ENCODE results near the gene NOXO1. TPM values are rescaled to one million over a fixed set of nuclear protein-coding genes. Genes with fewer than 3 reads are reported as not detected.
"Not testable (repeated sequence)": the region's sequence is repeated elsewhere in the genome, so short reads cannot be mapped to it uniquely, and the experiment has no call there.

The NOXO1 gene
- total RNA-seq, 2 experiments from 2014 or later: 0.56 to 0.99 TPM

DNA sequence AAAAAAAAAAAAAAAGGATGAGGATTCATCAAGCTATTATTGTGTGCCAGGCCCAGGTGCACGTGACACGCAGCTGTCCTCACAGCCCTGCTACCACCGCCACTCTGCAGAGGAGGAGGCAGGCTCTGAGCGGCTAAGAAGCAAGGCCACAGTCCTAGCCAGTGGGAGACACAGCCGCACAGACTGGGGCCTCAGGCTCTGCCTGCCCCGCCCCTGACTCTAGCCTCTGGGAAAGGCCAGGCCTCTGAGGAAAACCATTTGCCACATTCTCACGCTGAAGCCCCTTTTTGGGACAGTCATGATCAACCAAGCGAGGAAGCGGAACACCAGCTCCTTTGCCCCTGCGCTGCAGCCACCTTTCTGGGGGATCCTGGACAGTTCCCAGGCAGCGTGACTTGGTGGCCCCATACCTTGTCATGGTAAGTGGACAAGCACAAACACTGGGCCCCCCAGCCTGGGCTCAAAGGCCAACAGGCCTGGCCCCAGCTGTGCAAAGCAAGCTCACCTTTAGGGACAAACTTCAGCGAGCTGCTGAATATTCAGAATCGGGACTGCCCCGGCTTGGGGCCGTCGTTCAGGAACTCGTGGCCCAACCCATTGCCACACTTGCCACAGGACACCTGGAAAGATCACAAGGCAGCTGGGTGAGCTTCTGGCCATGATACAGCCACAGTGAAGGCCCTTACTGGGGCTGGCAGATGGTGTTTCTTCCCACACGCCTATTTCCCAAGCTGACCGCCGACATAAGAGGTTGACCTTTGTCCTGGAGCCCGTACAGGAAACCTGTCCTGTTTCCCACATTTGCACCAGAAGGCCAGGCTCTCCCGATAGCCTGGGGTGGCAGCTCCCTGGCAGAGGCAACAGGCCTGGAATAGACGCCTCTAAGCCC is 40.8 kb downstream of the NOXO1 start:
- Mint-ChIP-seq H3K4me1 (ENCODE audit: low read depth) (peaks cover 18% of the 10 kb centered on the region), H3K4me3 (no peak overlapping the region), H3K27ac (no peak overlapping the region), H3K27me3 (no peaks in the 10 kb centered on the region), H3K36me3 (ENCODE audit: low read depth) (peaks cover 13% of the 10 kb centered on the region), H3K9me3 (no peaks in the 10 kb centered on the region)
- ChIA-PET CTCF (no interaction called here), POLR2A (interaction anchor here (0.6 to 2.0 kb wide), 2 partner anchors 21 to 579 kb away, joined by 3 to 4 read pairs; partner anchors contain the start of gene AMDHD2)
- Histone ChIP-seq H3K36me3 (ENCODE audit: insufficient read depth, low read length) (peaks cover 20% of the 10 kb centered on the region), H3K27me3 (ENCODE audit: control insufficient read depth in 1 of 2, insufficient read depth in 2 of 2, low read length in 2 of 2) (no peaks in the 10 kb centered on the region), H3K4me3 (ENCODE audit: low read length) (no peak overlapping the region), H3K27ac (ENCODE audit: low read depth in 1 of 2, low read length in 2 of 2) (no peak overlapping the region), H3K4me1 (ENCODE audit: insufficient read depth, low read length) (peaks cover 28% of the 10 kb centered on the region), H3K9me3 (ENCODE audit: control insufficient read depth in 1 of 2, insufficient read depth in 1 of 2, low read length in 2 of 2) (no peaks in the 10 kb centered on the region)
- DNase-seq (no peak), ATAC-seq (ENCODE audit: poor library complexity) (no peak)
- TF ChIP-seq, protein P1, sequence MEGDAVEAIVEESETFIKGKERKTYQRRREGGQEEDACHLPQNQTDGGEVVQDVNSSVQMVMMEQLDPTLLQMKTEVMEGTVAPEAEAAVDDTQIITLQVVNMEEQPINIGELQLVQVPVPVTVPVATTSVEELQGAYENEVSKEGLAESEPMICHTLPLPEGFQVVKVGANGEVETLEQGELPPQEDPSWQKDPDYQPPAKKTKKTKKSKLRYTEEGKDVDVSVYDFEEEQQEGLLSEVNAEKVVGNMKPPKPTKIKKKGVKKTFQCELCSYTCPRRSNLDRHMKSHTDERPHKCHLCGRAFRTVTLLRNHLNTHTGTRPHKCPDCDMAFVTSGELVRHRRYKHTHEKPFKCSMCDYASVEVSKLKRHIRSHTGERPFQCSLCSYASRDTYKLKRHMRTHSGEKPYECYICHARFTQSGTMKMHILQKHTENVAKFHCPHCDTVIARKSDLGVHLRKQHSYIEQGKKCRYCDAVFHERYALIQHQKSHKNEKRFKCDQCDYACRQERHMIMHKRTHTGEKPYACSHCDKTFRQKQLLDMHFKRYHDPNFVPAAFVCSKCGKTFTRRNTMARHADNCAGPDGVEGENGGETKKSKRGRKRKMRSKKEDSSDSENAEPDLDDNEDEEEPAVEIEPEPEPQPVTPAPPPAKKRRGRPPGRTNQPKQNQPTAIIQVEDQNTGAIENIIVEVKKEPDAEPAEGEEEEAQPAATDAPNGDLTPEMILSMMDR (IDR thresholded peaks at IDR 0.05): no peak
- intact Hi-C loops (cut with DNase I, micrococcal nuclease): loop anchor here (5.0 kb wide), 3 partner anchors 52 to 173 kb away; partner anchors contain the start of genes NUBP2 (in 1 of the 2) and SPSB3 (in 1 of the 2)

DNA sequence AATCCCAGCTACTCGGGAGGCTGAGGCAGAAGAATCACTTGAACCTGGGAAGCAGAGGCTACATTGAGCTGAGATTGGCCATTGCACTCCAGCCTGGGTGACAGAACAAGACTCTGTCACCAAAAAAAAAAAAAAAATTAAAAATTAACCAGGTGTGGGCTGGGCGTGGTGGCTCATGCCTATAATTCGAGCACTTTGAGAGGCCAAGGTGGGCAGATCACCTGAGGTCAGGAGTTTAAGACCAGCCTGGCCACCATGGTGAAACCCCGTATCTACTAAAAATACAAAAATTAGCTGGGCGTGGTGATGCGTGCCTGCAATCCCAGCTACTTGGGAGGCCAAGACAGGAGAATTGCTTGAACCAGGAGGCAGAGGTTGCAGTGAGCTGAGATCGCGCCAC is 41.4 kb downstream of the NOXO1 start:
- H3K9me3 Mint-ChIP-seq; H3K27ac ChIP-seq (ENCODE audit: low read depth in 1 of 2, low read length in 2 of 2); H3K4me3 ChIP-seq (ENCODE audit: low read length); CTCF ChIA-PET; H3K27ac Mint-ChIP-seq; DNase-seq; H3K27me3 ChIP-seq (ENCODE audit: control insufficient read depth in 1 of 2, insufficient read depth in 2 of 2, low read length in 2 of 2); ATAC-seq (ENCODE audit: poor library complexity); H3K9me3 ChIP-seq (ENCODE audit: control insufficient read depth in 1 of 2, insufficient read depth in 1 of 2, low read length in 2 of 2); H3K27me3 Mint-ChIP-seq: not testable (repeated sequence)
- Mint-ChIP-seq H3K4me3 (peak overlapping the region; percentile 11), H3K4me1 (ENCODE audit: low read depth) (peaks cover 18% of the 10 kb centered on the region), H3K36me3 (ENCODE audit: low read depth) (peaks cover 13% of the 10 kb centered on the region)
- POLR2A ChIA-PET: interaction anchor here (0.6 to 2.0 kb wide), 2 partner anchors 22 to 580 kb away, joined by 3 to 4 read pairs; partner anchors contain the start of gene AMDHD2
- peaks cover 28% of the 10 kb centered on the region for H3K4me1 ChIP-seq (ENCODE audit: insufficient read depth, low read length)
- intact Hi-C loops (cut with DNase I, micrococcal nuclease): loop anchor here (5.0 kb wide), 3 partner anchors 52 to 173 kb away; partner anchors contain the start of genes NUBP2 (in 1 of the 2) and SPSB3 (in 1 of the 2)
- peaks cover 20% of the 10 kb centered on the region for H3K36me3 ChIP-seq (ENCODE audit: insufficient read depth, low read length)

DNA sequence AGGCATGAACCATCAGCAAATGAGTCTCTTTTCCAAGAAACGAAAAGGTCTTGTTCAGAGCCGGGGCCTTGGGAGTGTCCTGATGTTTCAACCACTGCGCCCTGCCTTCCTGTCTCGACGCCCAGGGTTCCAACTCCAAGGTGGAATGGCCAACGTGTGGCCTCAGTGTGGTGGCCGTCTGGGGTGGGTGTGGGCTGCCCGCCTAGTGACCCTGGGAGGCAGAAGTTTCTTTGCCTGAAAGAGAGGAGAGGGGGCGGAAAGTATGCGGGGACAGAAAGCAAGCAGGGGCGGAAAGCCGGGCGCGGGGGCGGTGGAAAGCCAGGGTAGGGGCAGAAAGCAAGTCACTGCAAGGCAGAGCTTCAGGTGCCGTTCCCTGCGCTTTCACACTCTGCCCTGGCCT is 42.4 kb downstream of the NOXO1 start:
- ATAC-seq (ENCODE audit: poor library complexity) (no peak), DNase-seq (no peak)
- H3K4me3 ChIP-seq (ENCODE audit: low read length): no peak overlapping the region
- TF ChIP-seq, protein P1 (IDR thresholded peaks at IDR 0.05): no peak
- ChIA-PET POLR2A (interaction anchor here (2.0 kb wide), 1 partner anchor 23 kb away, joined by 4 read pairs; no protein-coding TSS in a partner anchor), CTCF (no interaction called here)
- H3K36me3 ChIP-seq (ENCODE audit: insufficient read depth, low read length): peaks cover 20% of the 10 kb centered on the region
- intact Hi-C loops (cut with DNase I, micrococcal nuclease): no loop called here
- H3K4me1 ChIP-seq (ENCODE audit: insufficient read depth, low read length): peaks cover 26% of the 10 kb centered on the region
- no peak overlapping the region for H3K27ac ChIP-seq (ENCODE audit: low read depth in 1 of 2, low read length in 2 of 2)
- no peaks in the 10 kb centered on the region for H3K9me3 Mint-ChIP-seq
- no peak overlapping the region for H3K27ac Mint-ChIP-seq
- peaks cover 11% of the 10 kb centered on the region for H3K4me1 Mint-ChIP-seq (ENCODE audit: low read depth)
- H3K36me3 Mint-ChIP-seq (ENCODE audit: low read depth): peaks cover 13% of the 10 kb centered on the region
- no peaks in the 10 kb centered on the region for H3K27me3 Mint-ChIP-seq
- H3K27me3 ChIP-seq (ENCODE audit: control insufficient read depth in 1 of 2, insufficient read depth in 2 of 2, low read length in 2 of 2): no peaks in the 10 kb centered on the region
- no peak overlapping the region for H3K4me3 Mint-ChIP-seq
- no peaks in the 10 kb centered on the region for H3K9me3 ChIP-seq (ENCODE audit: control insufficient read depth in 1 of 2, insufficient read depth in 1 of 2, low read length in 2 of 2)

Data from CD4-positive, alpha-beta T cell (primary cell).